GM19240 (cell line): ENCODE results near the gene SMAD2.

Experiments used
- DNase-seq: peaks from one replicate; pipeline ENCODE4 v3.0.0; 2011; ENCODE audit warnings: low spot score; ENCODE audit not compliant: insufficient read length

SMAD2 gene

GRCh38 chr18:47932190-47932589, 1.7 kb upstream of the SMAD2 start:
- DNase-seq, result no peak

DNA sequence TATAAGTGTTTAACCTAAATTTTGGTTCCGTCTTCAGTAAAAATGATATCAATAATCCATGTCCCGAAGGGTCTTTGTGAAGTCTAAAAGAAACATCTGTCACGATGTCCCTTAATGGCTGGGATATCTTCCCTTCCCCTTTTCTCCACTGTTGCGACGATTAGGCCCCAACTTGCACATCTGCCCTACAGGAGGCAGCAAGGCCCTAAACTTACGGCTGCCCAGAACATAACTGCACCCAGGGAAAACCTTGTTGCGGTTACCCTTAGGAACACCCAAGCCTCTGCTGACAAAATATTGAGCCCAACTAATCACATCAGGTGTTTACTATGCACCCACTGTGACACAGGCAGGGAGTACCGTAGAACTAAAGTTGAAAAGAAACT, 1.3 kb upstream of the SMAD2 start:
- no peak for DNase-seq

DNA sequence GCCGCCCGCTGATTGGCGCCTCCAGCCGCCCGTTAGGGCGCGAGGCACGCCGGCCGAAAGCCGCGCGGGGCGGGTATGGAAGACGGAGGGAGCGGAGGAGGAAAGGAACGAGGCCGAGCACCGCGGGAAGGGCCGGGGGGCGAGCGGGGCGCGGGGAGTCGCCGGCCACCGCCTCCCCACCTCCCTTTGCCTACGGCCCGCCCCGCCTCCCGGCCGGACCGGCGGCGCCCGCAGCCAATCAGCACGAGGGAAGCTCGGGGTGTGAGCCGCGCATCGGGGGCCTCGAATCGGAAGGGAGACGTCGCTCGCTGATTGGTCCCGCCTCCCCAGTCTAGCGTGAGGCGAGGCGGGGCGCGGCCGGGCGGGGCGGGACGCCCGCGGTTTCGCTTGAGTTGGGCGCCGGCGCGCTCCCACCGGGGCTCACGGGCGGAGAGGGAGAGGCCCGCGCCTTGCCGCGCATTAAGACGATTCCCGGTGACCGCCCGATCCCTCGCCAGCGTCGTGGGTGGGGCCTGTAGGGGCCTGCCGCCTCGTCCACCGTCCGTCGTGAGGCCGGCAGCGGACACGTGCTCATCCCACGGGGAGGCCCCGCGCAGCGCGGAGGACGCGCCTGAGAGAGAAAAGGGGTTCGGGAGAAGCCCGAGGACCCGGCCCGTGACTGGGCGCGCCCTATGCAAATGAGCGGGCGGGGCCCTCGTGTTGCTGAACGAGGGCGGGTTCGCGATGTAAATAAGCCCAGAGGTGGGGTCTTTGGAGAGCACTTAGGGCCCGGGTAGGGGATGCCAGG, 665 bp upstream of the SMAD2 start:
- DNase-seq, result peak; percentile 66

DNA sequence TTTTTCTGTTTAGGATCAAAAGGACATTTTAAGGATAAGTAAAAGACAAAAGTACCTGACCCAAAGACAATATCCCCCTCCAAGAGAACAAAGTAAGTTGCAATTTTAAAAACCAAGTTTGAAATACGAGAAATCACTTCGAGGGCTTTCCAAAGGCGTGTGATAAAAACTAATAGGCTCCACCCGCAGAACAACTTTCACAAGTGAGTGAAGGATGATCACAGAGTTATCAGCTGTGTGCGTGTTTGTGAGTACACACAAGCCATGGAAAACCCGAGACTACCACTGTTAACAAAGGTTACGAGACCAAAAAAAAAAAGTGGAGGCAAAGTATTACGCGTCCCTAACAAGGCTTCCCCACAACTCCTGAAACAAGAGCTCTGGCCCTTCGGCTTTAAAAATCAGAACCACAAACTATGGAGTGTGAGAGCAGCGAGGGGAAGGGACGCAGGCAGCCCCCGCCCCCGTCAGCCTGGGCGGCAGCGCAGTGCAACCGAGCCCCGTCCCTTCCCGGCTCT, 719 bp downstream of the SMAD2 start:
- no peak for DNase-seq

DNA sequence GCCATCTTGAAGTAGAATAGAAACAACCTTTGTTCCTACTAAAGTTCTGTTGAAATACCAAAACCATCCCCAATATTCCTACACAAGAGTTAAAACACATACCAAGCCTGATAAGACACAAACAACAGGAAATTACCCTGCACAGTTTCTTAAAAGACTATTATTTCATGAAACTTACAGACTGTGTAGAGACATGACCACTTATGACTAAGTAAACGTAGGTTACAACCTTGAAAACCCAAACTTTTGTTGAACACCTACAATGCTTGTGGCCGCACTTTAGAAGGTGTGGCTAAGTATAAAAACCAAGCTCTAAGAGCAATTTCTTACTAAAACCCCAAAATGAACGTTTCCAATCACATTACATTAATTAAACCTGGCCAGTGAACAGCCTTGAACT, 2.0 kb downstream of the SMAD2 start:
- no peak for DNase-seq

GRCh38 chr18:47926101-47926850, 4.2 kb downstream of the SMAD2 start:
- no peak for DNase-seq

GRCh38 chr18:47919916-47920315, 10.5 kb downstream of the SMAD2 start:
- no peak for DNase-seq

DNA sequence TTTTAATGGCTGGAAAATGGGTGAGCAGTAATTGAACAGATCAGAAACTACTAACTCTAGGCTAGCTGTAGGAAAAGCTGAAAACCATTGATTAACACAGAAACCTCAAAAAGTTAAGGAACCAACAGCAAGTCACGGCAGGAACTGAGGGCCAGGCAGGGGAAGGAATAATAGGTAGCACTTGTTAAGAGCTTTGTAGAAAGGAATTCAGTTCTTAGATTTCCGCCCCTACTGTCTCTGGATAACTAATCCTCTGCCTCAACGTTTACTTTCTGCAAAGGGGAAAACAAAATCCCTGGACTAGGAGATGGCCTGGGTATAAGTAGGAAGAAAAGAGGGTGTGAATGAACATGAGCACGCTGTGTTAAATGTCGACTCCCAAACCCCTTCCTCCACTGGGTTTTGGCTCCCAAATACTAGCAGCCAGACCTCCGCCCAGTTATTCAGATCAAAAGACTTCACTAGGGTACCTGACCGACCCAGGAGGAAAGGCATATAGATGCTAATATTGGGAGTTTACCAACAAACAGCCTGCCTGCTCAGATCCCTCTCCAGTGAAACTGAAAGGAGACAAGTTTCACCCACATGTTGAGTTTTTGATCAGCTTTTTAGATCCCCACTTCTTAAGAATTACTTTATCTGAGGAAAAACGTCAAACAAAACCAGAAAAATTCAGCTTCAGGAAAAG, 12.4 kb downstream of the SMAD2 start:
- DNase-seq, result no peak

- DNase-seq, result no peak
These were observed 14.5 kb downstream of the SMAD2 start for GRCh38 chr18:47915930-47916329.

GRCh38 chr18:47915229-47915628, 15.2 kb downstream of the SMAD2 start:
- no peak for DNase-seq

DNA sequence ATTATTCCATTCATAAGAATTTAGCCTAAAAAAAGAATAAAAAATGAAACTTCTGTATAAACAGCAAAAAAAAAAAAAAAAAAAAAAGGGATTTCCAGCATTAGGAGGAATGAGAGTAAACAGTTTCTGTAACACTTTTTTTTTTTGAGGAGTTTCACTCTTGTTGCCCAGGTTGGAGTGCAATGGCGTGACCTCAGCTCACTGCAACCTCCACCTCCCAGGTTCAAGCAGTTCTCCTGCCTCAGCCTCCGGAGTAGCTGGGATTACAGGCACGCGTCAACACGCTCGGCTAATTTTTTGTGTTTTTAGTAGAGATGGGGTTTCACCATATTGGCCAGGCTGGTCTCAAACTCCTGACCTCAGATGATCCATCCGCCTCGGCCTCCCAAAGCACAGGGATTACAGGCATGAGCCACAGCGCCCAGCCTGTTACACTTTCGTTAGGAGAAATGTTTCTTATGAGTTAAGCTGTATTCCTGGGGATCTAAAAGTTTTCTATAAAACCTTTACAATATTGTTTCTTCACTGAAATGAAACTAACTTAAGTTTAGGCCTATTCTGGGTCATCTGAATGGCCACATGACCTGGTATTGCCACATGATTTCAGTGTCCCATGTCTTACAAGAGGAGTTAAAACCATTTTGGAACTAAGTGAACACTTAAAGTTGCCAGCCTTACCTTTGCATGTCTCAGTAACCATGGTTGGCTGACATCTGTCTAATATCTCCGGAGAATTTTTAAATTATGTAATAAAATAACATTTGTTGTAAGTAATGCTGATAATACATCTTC, 17.5 kb downstream of the SMAD2 start:
- no peak for DNase-seq

DNA sequence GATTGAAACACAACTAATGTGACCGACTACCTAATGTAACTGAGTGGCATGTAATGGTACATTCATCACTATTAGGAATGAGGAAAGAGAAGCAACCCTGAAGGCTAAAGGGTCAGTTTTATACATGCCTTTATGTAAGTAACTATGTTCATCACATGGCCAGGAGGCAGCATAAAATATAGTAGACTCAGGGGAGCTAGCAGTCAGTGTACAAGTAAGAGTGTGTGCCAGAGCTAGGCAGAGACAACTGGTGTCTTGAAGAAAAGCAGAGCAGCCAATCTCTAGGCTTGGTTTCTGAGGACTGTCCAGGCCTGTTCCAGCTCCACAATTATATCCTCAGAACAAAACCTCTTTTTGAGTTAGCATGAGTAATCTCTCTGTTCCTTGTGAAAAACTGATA, 18.1 kb downstream of the SMAD2 start:
- DNase-seq, result no peak

GRCh38 chr18:47911877-47912276, 18.6 kb downstream of the SMAD2 start:
- DNase-seq, result no peak

GRCh38 chr18:47909484-47909883, 21.0 kb downstream of the SMAD2 start:
- DNase-seq, result no peak

DNA sequence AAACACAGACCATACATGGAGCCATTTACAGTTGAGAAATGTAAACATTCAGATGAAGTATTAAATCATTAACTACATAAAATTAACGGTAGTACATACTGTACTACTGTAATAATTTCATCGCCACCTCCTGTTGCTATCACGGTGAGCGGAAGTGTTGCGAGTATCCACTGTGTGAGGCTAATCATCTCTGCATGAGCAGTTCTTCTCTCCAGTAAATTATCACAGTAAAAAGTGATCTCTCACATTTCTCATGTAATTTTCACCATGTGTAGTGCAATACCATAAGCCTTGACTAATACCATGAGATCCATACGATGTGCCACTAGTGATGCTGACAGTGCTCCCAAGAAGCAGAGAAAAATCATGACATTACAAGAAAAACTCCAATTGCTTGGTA, 21.9 kb downstream of the SMAD2 start:
- DNase-seq, result no peak

- DNase-seq, result no peak
These were observed 24.1 kb downstream of the SMAD2 start for GRCh38 chr18:47906408-47906807.

GRCh38 chr18:47903809-47904208, 26.6 kb downstream of the SMAD2 start:
- no peak for DNase-seq

- DNase-seq, result no peak
These were observed 28.7 kb downstream of the SMAD2 start for GRCh38 chr18:47901624-47902362.

GRCh38 chr18:47899107-47899840, 31.2 kb downstream of the SMAD2 start:
- no peak for DNase-seq

DNA sequence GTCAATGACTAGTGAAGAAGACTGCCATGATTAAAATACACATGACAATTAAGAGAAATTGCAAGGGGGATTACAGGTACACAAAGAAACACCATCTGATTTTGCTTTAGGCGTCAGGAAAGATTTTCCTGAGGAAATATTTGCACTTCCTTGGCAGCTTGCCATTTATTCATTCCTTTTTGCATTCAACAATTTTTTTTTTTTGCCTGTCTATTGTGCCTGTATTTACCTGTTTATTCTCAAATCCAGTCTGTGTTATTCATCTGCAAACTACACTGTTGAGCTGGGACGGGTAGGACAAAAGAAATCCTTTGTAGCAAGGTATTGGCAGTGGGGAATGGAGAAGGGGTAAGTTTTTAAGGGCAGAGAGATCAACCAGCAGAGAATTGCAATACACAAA, 31.8 kb downstream of the SMAD2 start:
- no peak for DNase-seq
